NCI-H1092 (cell line): ENCODE data around the gene BAD.
"Not testable (repeated sequence)": the region's sequence is repeated elsewhere in the genome, so short reads cannot be mapped to it uniquely, and the experiment has no call there.

Experiments
- DNase-seq: peaks from one replicate; lab custom pipeline; 2025; lab: John Stamatoyannopoulos, UW

The BAD gene

DNA sequence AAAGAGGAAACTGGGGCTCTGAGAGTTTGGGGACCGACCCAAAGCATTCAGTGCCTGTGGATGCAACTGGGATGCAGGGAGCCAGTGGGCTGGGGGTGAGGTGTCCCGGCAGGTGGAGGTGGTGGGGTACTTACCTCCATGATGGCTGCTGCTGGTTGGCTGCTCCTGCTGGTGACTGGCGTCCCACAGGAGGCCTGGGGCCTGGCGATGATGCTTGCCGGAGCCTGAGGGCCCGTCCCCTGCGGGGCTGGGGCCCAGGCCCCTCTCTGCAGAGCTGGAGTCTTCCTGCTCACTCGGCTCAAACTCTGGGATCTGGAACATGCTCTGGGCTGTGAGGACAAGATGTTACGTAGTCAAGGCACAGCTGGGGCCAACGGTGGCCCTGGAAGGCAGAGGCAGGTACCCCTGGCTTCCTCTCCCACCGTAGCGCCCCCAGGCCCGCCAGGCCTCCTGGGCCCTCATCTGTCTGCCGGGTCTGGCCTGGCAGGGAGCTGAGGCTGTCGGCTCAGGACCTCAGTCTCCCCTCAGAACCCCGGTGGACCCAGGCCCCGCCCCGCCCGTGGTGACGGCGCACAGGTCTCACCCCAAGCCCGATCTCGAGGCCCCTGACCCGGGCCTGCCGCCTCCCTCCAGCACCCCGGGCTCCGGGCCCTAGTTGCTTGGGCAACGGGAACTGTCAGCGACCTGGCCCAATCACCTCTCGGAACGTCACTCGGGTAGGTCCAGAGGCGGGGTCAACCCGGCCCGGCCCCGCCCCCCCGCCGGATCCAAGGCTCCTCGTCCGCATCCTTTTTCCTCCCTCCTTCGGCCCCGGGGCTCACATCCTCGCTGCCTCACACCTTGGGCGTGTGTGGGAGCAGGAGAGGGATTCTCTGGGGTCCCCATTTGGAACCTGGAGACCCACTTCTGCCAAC lies at the start of gene BAD:
Gene BAD, minus strand, starts transcription at position 618 of the 914 bp plus-strand sequence. Its CDS starts 297 bp downstream, at position 321.
- peak; percentile 96 for DNase-seq

DNA sequence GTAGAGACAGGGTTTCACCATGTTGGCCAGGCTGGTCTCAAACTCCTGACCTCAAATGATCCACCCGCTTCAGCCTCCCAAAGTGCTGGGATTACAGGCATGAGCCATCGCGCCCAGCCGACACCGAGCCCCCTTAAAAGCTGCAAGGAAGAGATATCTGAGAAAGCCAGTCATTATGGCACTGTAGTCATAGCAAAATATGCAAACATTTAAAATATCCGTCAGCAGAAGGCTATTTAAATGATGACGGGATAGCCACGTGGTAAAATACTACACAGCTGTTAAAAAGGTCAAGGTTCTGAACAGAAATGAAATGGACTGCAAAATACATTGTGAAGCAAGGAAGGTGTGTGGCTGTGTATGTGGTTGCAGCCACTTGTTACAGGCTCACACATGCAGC lies 49.1 kb upstream of the BAD start:
- DNase-seq = no peak

DNA sequence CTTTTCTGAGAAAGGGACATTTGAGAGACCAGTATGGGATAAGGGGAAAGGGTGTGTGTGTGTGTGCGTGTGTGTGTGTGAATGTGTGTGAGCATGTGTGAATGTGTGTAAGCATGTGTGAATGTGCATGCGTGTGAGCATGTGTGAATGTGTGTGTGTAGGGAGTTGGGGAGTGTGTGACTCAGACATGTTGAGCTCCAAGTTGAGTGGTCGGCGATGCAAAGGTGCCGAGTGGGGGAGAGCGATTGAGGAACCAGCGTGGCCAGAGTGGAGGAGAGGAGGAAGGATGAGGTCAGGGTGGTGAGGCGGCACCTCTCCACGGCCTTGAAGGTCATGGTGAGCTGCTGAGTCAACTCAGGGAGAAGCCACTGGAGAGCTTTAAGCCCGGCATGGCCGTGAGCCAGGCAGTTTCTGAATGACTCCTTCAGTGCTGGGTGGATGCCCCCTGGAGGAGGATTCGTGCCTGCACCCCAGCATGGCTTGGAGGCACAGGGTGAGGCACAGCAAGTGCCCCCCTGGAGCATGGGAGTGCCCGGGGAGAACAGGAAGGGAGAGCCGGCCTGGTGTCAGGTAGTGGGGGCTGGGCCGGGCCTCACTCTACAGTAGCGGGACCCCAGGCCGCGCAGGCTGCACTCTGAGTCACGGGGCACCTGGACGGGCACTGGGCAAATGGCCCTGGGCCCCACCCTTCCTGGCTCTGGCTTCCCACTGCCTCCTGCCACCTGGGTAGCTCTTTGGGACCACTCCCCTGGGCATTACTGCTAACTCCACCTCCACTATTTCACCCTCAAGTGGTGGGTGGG lies 47.3 kb upstream of the BAD start:
- peak; percentile 68 for DNase-seq

DNA sequence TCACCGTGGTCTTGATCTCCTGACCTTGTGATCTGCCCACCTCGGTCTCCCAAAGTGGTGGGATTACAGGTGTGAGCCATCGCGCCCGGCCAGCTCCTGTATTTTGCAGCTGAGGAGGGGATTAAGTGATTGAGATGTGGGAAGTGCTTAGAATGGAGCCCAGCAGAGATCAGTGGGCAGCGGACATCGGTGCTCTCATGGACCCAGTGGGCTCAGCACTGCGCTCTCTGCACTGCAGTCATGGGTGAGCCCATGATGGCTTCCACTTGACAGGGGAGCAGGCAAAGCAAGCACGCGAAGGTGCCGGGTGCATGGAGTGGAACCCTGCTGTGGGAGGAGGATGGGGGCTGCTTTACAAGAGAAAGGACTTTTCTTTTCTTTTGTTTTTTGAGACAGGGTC lies 46.4 kb upstream of the BAD start:
- no peak for DNase-seq

DNA sequence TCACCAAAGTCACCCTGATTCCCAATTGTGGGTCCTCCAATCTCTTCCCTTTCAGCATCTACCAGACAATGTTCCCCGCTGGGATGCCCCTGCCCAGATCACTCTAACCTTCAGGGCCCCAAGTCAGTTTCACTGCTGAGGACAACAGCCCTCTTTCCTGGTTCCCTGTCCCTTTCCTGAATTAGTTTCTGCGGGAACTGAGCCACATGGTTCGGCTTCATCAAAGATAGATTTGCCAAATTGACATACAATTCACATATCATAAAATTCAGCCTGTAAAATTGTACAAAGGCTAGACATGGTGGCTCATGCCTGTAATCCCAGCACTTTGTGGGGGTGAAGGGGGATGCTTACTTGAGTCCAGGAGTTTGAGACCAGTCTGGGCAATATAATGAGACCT lies 43.5 kb upstream of the BAD start:
- no peak for DNase-seq

DNA sequence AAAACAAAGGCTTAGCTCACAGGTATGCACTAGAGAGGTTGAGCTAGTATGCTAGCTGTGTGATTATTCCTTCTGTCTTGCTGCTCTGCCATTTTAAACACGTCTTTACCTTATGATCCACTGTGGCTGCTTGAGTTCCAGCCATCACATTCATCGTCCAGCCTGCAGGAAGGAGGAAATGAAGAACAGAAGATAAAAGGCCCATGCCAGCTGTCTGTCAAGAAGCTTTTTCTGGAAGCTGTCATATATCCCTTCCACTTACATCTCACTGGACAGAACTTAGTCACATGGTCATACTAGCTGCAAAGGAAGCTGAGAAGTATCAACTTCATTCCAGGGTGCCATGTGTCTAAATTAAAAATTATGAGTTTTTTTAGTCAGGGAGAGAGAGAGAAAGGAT lies 42.9 kb upstream of the BAD start:
- DNase-seq = no peak

DNA sequence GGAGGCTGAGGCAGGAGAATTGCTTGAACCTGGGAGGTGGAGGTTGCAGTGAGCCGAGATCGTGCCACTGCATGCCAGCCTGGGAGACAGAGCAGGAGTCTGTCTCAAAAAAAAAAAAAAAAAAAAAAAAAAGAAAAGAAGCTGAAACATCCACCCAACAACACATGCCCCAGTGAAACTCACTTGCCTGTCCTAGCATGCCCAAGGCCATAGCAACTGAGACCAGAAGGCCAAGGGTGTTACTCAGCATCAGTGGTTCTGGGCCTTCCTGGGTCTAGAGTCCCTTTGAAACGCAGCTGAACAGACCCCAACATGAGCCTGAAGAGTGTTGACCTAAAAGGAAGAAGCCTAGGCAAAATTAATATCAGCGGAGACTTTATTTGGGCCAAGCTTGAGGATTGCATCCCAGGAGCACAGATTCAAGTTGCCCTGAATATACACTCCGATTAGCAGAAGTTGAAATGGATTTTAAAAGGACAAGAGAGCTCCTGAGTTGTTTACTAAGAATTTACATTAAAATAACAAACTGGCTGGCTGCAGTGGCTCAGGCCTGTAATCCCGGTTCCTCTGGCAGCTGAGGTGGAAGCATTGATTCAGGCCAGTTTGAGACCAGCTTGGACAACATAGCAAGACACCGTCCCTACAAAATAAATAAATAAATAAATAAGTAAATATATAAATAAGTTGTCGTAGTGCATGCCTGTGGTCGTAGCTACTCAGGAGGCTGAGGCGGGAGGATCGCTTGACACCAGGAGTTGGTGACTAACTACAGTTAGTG lies 40.4 kb upstream of the BAD start:
- DNase-seq = no peak

GRCh38 chr11:64323984-64324383 lies 39.5 kb upstream of the BAD start:
- not testable (repeated sequence) for DNase-seq

- DNase-seq = no peak
These were observed 38.9 kb upstream of the BAD start for GRCh38 chr11:64323373-64323772.

GRCh38 chr11:64322925-64323260 lies 38.4 kb upstream of the BAD start:
- DNase-seq = no peak

GRCh38 chr11:64321533-64321932 lies 37.1 kb upstream of the BAD start:
- no peak for DNase-seq

- DNase-seq = no peak
These were observed 36.6 kb upstream of the BAD start for GRCh38 chr11:64321026-64321425.

GRCh38 chr11:64320556-64320955 lies 36.1 kb upstream of the BAD start:
- no peak for DNase-seq

GRCh38 chr11:64318766-64319761 lies 34.6 kb upstream of the BAD start:
- no peak for DNase-seq

DNA sequence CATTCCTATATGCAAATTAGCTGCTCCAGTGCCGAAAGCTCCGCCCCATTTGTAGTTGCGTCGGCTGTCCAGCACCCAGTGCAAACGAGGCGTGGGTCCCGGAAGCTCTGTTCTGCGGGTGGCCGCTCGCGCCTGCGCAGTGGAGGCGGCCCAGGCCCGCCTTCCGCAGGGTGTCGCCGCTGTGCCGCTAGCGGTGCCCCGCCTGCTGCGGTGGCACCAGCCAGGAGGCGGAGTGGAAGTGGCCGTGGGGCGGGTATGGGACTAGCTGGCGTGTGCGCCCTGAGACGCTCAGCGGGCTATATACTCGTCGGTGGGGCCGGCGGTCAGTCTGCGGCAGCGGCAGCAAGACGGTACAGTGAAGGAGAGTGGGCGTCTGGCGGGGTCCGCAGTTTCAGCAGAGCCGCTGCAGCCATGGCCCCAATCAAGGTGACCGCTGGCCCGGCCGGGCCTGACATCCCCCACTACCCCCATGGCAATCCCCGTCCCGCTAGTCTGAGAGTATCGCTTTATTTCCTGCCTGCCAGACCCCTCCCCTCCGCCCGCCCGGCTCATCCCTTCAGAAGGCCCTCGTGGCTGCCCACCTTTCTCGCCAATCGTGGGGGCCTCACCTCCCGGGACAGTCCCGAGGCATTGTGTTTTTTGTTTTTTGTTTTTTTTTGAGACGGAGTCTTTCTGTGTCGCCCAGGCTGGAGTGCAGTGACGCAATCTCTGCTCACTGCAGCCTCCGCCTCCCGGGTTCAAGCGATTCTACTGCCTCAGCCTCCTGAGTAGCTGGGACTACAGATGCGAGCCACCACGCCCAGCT lies 33.7 kb upstream of the BAD start, which contains the start of gene PRDX5:
Gene PRDX5, plus strand, starts transcription at position 161 of the 805 bp plus-strand sequence. Its CDS starts 95 bp downstream, at position 256.
- DNase-seq = peak; percentile 97

GRCh38 chr11:64317325-64317960 lies 33.0 kb upstream of the BAD start, which contains the start of gene TRMT112:
TRMT112 (minus strand) TSS chr11:64317559; CDS start chr11:64317526, 33 bp downstream.
- DNase-seq = peak; percentile 99

DNA sequence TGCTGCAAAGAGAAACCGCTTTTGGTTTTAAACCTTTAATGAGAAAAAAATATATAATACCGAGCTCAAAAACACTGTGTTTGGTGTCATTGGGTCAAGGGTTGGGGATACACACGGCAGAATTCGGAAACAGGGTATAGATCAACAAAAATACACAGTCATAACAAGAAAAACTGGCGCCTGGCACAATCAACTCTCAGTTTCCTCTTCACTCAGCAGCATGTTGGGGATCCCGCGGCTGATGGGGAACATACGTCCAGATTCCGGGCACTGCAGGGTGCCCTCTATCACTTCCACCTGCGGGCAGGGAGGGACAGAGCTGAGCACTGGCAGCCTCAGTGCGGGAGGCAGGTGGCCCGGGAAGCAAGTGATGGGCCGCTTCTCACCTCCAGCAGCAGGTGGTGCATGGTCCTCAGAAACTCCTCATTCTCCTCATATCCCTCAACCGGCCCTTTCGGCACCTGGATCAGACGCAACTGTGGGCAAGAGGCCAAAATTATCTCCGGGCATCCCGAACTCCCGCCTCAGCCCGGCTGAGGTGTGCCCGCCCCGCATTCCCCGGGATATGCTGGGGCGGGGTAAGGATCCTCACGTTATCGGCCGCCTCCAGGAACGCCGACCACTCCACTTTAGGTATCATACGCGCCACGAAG lies 32.3 kb upstream of the BAD start:
- peak; percentile 16 for DNase-seq

DNA sequence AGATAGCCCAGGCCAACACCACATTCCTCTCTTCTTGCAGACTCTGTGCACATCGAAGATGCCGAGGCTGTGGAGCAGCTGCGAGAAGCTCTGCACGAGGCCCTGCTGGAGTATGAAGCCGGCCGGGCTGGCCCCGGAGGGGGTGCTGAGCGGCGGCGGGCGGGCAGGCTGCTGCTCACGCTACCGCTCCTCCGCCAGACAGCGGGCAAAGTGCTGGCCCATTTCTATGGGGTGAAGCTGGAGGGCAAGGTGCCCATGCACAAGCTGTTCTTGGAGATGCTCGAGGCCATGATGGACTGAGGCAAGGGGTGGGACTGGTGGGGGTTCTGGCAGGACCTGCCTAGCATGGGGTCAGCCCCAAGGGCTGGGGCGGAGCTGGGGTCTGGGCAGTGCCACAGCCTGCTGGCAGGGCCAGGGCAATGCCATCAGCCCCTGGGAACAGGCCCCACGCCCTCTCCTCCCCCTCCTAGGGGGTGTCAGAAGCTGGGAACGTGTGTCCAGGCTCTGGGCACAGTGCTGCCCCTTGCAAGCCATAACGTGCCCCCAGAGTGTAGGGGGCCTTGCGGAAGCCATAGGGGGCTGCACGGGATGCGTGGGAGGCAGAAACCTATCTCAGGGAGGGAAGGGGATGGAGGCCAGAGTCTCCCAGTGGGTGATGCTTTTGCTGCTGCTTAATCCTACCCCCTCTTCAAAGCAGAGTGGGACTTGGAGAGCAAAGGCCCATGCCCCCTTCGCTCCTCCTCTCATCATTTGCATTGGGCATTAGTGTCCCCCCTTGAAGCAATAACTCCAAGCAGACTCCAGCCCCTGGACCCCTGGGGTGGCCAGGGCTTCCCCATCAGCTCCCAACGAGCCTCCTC lies 31.4 kb upstream of the BAD start:
- not testable (repeated sequence) for DNase-seq
